Retinal pigment epithelial cell (primary cell): ENCODE results near the gene CEBPE.
"Not testable (repeated sequence)": the region's sequence is repeated elsewhere in the genome, so short reads cannot be mapped to it uniquely, and the experiment has no call there.

Source experiments
- DNase-seq: peaks from one replicate; pipeline ENCODE4 v3.0.0-alpha.2; 2010; ENCODE audit warnings: low read depth
- H3K4me3 ChIP-seq: 2 replicates; pipeline ENCODE4 v1.5.1; 2011; ENCODE audit warnings: mild to moderate bottlenecking, low read length, control low read depth, moderate library complexity
- TF ChIP-seq, protein P1 (sequence below): conservative IDR thresholded peaks from 2 replicates; pipeline ENCODE4 v1.5.1; 2011; ENCODE audit warnings: low read depth, low read length, control low read depth, inconsistent platforms

CEBPE gene

DNA sequence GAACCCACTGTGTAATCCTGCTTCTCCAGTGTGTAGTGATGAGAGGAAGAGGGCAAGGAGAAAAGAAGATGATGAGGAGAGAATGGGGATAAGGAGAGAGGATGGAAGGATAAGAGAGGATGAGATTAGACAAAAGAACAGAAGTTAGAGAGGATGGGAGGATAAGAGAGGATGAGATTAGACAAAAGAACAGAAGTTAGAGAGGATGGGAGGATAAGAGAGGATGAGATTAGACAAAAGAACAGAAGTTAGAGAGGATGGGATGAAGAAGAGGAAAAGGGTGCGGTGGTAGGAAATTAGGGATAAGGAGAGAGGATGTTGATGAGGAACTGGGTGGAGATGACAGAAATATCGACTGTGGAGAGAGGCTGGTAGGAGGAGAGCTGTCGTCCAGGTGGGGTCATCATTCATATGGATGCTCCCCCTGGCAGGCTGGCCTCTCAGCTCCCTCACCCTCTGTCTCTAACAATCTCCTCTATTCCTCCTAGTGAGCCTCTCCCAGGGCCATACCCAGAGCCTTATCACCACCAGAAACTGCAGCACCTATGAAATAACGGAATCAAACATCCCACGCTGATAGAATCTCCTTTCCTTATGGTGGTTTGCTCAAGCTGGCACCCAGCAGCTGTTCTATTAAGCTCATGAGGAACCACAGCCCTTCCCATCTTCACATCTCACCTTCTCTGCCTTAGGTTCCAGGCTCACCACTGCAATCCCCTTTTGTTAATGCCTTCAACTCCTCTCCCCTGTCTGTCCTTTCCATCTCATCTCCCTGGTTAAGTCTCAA lies 8.3 kb downstream of the CEBPE start:
- no peak overlapping the region for H3K4me3 ChIP-seq
- DNase-seq = no peak
- TF ChIP-seq, protein P1, sequence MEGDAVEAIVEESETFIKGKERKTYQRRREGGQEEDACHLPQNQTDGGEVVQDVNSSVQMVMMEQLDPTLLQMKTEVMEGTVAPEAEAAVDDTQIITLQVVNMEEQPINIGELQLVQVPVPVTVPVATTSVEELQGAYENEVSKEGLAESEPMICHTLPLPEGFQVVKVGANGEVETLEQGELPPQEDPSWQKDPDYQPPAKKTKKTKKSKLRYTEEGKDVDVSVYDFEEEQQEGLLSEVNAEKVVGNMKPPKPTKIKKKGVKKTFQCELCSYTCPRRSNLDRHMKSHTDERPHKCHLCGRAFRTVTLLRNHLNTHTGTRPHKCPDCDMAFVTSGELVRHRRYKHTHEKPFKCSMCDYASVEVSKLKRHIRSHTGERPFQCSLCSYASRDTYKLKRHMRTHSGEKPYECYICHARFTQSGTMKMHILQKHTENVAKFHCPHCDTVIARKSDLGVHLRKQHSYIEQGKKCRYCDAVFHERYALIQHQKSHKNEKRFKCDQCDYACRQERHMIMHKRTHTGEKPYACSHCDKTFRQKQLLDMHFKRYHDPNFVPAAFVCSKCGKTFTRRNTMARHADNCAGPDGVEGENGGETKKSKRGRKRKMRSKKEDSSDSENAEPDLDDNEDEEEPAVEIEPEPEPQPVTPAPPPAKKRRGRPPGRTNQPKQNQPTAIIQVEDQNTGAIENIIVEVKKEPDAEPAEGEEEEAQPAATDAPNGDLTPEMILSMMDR = no peak

DNA sequence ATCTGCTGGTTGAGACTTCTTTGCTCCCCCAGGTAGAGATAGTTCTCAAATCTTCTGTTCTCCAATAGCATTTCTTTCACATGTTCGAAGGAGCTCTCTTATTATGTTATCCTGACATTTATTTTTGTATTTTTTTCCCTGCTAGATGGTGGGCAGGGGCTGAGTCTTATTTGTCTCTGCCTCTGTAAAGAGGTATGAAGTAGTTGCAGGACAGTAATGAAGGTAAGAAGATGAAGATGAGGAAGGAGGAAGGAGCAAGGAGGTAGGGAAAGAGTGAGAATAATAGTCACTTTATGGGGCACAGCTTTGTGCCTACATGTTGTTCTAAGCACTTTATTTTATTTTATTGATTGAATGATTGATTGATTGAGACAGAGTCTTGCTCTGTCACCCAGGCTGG lies 9.3 kb downstream of the CEBPE start:
- no peak for DNase-seq
- TF ChIP-seq, protein P1 = no peak
- no peak overlapping the region for H3K4me3 ChIP-seq

DNA sequence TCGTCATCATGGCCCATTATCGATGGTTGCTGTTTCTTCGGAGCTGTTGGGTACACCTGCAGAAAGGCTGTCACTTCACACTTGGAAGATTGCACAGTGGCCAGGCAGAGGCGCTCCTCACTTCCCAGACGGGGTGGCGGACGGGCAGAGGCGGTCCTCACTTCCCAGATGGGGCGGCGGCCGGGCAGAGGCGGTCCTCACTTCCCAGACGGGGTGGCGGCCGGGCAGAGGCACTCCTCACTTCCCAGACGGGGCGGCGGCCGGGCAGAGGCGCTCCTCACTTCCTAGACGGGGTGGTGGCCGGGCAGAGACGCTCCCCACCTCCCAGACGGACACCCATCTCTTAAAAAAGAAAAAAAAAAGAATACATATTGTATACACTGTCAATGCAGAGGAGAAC lies 10.9 kb downstream of the CEBPE start:
- not testable (repeated sequence) for DNase-seq, H3K4me3 ChIP-seq

DNA sequence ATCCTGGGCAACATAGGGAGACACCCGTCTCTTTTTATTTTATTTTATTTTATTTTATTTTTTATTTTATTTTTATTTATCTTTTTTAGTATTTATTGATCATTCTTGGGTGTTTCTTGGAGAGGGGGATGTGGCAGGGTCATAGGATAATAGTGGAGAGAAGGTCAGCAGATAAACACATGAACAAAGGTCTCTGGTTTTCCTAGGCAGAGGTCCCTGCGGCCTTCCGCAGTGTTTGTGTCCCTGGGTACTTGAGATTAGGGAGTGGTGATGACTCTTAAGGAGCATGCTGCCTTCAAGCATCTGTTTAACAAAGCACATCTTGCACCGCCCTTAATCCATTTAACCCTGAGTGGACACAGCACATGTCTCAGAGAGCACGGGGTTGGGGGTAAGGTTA lies 11.4 kb downstream of the CEBPE start:
- DNase-seq = not testable (repeated sequence)

DNA sequence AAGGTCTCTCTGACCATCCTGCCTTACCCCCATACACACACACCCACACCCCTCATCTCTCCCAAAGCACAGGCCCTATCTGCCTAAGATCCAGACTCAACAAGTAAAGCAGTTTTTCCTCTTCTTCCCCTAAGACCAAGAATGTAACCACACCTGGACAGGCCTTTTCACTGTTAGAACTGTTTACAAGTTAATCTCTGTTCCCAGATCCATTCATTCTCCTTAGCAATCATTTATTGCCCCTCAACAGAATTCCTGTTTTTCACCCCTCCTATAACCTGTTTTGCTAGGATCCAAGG lies 12.4 kb downstream of the CEBPE start:
- DNase-seq = no peak
- TF ChIP-seq, protein P1 = no peak
- no peak overlapping the region for H3K4me3 ChIP-seq

More for the DNA sequence above, 11.4 kb downstream of the CEBPE start:
- not testable (repeated sequence) for H3K4me3 ChIP-seq

DNA sequence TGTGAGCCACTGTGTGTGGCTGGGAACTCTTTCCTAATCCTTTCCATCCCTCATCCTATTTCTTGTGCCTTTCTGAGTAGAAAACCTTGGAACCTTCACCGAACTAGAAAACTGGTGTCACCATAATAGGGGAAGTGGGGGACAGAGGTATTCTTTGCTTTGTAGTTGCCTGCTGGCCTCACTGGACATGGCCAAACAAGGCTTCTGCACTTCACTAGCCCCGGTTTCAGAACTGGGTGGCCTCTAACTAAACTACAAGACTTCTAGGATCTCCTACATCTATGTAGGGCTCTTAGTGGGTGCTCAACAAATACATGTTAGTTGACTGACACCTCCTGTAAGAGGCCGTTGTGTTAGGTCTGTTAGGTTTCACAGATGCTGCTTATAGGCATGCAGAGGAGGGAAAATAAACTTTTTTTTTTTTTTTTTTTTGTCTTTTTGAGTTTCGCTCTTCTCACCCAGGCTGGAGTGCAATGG lies 13.7 kb downstream of the CEBPE start:
- TF ChIP-seq, protein P1 = no peak
- no peak overlapping the region for H3K4me3 ChIP-seq
- DNase-seq = no peak

DNA sequence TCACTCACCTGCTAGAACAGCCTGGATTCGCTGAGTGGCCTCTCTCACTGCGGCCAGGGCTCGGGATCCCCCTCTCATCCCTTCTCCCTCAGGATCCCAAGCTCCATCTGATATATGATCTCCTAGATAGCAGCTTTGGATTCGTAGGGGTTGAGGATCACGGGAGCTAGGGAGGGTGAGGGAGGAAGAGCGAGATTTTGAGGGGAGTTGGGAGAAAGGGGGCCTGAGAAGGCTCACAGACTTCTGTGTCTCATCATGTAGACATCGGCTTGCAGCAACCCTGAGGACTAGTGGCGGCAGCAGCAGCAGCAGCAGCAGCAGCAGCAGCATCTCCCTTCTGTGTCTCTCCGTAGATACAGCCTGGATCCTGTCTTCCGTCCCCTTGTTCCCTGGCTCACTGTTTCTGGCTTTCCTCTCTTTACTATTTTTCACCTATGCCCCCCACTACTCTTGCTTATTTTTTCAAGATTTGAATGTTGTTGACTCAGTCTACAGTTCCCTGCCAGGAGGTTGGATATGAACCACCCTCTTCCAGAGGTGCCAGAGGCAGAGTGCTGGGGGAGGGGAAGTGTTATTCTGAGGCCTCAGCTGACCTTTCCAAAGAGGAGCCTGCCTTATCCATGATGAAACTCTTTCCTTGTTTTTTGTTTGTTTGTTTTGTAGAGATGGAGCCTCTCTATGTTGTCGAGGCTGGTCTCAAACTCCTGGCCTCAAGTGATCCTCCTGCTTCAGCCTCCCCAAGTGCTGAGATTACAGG lies 14.3 kb downstream of the CEBPE start, which contains the start of gene CIROP:
TSS of gene CIROP (minus strand) at position 399 of the 757 bp plus-strand sequence. CDS start at position 330, 69 bp downstream.
- H3K4me3 ChIP-seq = no peak within 1 kb of the TSS
- DNase-seq = no peak
- TF ChIP-seq, protein P1 = no peak

DNA sequence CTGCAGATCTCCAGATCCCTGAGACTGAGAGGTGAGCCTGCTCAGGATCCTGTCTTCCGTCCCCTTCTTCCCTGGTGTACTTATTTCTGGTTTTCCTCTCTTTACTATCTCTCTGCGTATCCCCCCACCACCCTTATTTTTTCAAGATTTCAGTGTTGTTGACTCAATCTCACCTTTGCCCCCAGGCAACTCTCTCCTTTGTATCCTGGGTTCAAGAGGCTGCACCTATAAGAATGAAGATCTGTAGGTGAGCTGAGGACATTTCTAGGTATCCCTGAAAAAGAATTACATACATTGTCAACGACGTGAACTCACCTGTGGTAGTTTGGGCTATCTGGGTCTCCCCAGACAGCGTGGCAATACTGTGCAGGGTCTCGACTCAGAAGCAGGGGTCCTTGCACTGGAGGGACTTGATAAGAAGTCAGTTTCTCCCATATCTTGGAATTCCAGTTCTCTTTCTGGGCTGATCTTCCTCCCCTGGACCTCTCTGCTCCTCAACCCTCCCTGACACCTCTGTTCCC lies 14.9 kb downstream of the CEBPE start:
- no peak overlapping the region for H3K4me3 ChIP-seq
- TF ChIP-seq, protein P1 = no peak
- DNase-seq = no peak
